HEK293 (cell line): ENCODE results near the gene TNNI3K.

Source experiments
- CTCF ChIA-PET: fragments of 350-600 bp; formaldehyde crosslinking; extraction: SDS; loops from one replicate; lab custom pipeline; 2021; ENCODE audit warnings: antibody characterized with exemption; lab: Yijun Ruan, JAX
- POLR2A ChIA-PET: fragments of 300-600 bp; formaldehyde crosslinking; extraction: SDS; loops from one replicate; lab custom pipeline; 2020; ENCODE audit warnings: antibody characterized with exemption, inconsistent platforms; lab: Yijun Ruan, JAX
- H3K27ac ChIP-seq: fragments of 200-500 bp; sonication (Bioruptor generic); 2 replicates; pipeline ENCODE4 v1.5.1; 2014; ENCODE audit warnings: low read depth, low read length, control low read depth, inconsistent platforms; ENCODE audit errors: extremely low read depth
- H3K36me3 ChIP-seq, 2 experiments: fragments of 200-500 bp in 1 of 2; sonication (Bioruptor generic) in 1 of 2; 1 replicate in 1 of 2; 2 replicates in 1 of 2; pipeline ENCODE4 v1.5.1; 2014 to 2017; ENCODE audit warnings: inconsistent platforms in 2 of 2, low read length in 2 of 2; ENCODE audit not compliant: control insufficient read depth in 2 of 2, insufficient read depth in 1 of 2
- H3K4me1 ChIP-seq: fragments of 200-500 bp; sonication (Bioruptor generic); 2 replicates; pipeline ENCODE4 v1.5.1; 2014; ENCODE audit warnings: mild to moderate bottlenecking, low read length, inconsistent platforms; ENCODE audit not compliant: control insufficient read depth, insufficient read depth
- H3K4me3 ChIP-seq: 2 replicates; pipeline ENCODE4 v1.5.1; 2011; ENCODE audit warnings: low read depth, mild to moderate bottlenecking, control low read depth, low read length, moderate library complexity
- H3K9me3 ChIP-seq: fragments of 200-500 bp; sonication (Bioruptor generic); 2 replicates; pipeline ENCODE4 v1.5.1; 2014; ENCODE audit warnings: low read depth, low read length, inconsistent platforms; ENCODE audit not compliant: control insufficient read depth, insufficient read depth
- BCL11A ChIP-seq: fragments of 450-650 bp; formaldehyde crosslinking; IDR thresholded peaks from 2 replicates; pipeline ENCODE4 v1.5.1; 2016; ENCODE audit warnings: low read depth, missing biosample characterization, missing genetic modification characterization
- GLI4 ChIP-seq: fragments of 450-650 bp; formaldehyde crosslinking; IDR thresholded peaks from 2 replicates; pipeline ENCODE4 v1.5.1; 2016; ENCODE audit warnings: missing biosample characterization, missing genetic modification characterization
- GLIS1 ChIP-seq: fragments of 450-650 bp; formaldehyde crosslinking; IDR thresholded peaks from 2 replicates; pipeline ENCODE4 v1.5.1; 2016; ENCODE audit warnings: missing biosample characterization, missing genetic modification characterization
- HOXC10 ChIP-seq: sonication (generic); formaldehyde crosslinking; IDR thresholded peaks from 2 replicates; pipeline ENCODE4 v1.8.1; 2023; ENCODE audit warnings: mild to moderate bottlenecking, missing genetic modification reagents
- KLF1 ChIP-seq: fragments of 450-650 bp; formaldehyde crosslinking; IDR thresholded peaks from 2 replicates; pipeline ENCODE4 v1.5.1; 2016; ENCODE audit warnings: missing biosample characterization, missing genetic modification characterization
- SALL2 ChIP-seq: fragments of 450-650 bp; formaldehyde crosslinking; IDR thresholded peaks from 2 replicates; pipeline ENCODE4 v1.5.0; 2017; ENCODE audit warnings: missing biosample characterization, mild to moderate bottlenecking, missing genetic modification characterization, borderline replicate concordance
- TCF7L2 ChIP-seq: IDR thresholded peaks from 2 replicates; pipeline ENCODE4 v1.6.1; 2011; ENCODE audit warnings: low read depth, mild to moderate bottlenecking, inconsistent platforms, low read length, moderate library complexity, borderline replicate concordance
- ZBTB1 ChIP-seq: fragments of 450-650 bp; formaldehyde crosslinking; IDR thresholded peaks from 2 replicates; pipeline ENCODE4 v1.5.1; 2016; ENCODE audit warnings: missing biosample characterization, missing genetic modification characterization
- ZBTB48 ChIP-seq: fragments of 450-650 bp; formaldehyde crosslinking; IDR thresholded peaks from 2 replicates; pipeline ENCODE4 v1.5.1; 2016; ENCODE audit warnings: missing biosample characterization, missing genetic modification characterization
- ZBTB7A ChIP-seq: fragments of 450-650 bp; formaldehyde crosslinking; IDR thresholded peaks from 2 replicates; pipeline ENCODE4 v1.5.1; 2016; ENCODE audit warnings: low read depth, missing biosample characterization, missing genetic modification characterization
- ZBTB8A ChIP-seq: fragments of 450-650 bp; formaldehyde crosslinking; IDR thresholded peaks from 2 replicates; pipeline ENCODE4 v1.5.1; 2016; ENCODE audit warnings: missing biosample characterization, missing genetic modification characterization
- ZEB2 ChIP-seq: fragments of 450-650 bp; formaldehyde crosslinking; IDR thresholded peaks from 2 replicates; pipeline ENCODE4 v1.5.1; 2016; ENCODE audit warnings: missing biosample characterization, missing genetic modification characterization
- ZNF202 ChIP-seq: fragments of 450-650 bp; formaldehyde crosslinking; IDR thresholded peaks from 2 replicates; pipeline ENCODE4 v1.5.1; 2016; ENCODE audit warnings: missing biosample characterization, missing genetic modification characterization, borderline replicate concordance
- ZNF214 ChIP-seq: fragments of 450-650 bp; formaldehyde crosslinking; IDR thresholded peaks from 2 replicates; pipeline ENCODE4 v1.5.1; 2017; ENCODE audit warnings: missing biosample characterization, mild to moderate bottlenecking, missing genetic modification characterization, borderline replicate concordance
- ZNF302 ChIP-seq: fragments of 450-650 bp; formaldehyde crosslinking; IDR thresholded peaks from 2 replicates; pipeline ENCODE4 v1.5.1; 2016; ENCODE audit warnings: missing biosample characterization, missing genetic modification characterization, low read depth
- ZNF354C ChIP-seq: fragments of 450-650 bp; formaldehyde crosslinking; IDR thresholded peaks from 2 replicates; pipeline ENCODE4 v1.5.1; 2016; ENCODE audit warnings: missing biosample characterization, missing genetic modification characterization, low read depth, borderline replicate concordance
- ZNF621 ChIP-seq: fragments of 450-650 bp; formaldehyde crosslinking; IDR thresholded peaks from 2 replicates; pipeline ENCODE4 v1.5.1; 2017; ENCODE audit warnings: missing biosample characterization, missing genetic modification characterization
- ZNF623 ChIP-seq: fragments of 450-650 bp; formaldehyde crosslinking; IDR thresholded peaks from 2 replicates; pipeline ENCODE4 v1.5.1; 2016; ENCODE audit warnings: missing biosample characterization, missing genetic modification characterization
- ZNF830 ChIP-seq: fragments of 450-650 bp; IDR thresholded peaks from 2 replicates; pipeline ENCODE4 v1.5.0; 2018; ENCODE audit warnings: missing biosample characterization, missing genetic modification characterization, low read depth, mild to moderate bottlenecking, moderate library complexity
- ZNF843 ChIP-seq: fragments of 450-650 bp; formaldehyde crosslinking; IDR thresholded peaks from 2 replicates; pipeline ENCODE4 v1.5.1; 2016; ENCODE audit warnings: missing biosample characterization, missing genetic modification characterization
- TF ChIP-seq, protein P1 (sequence below): fragments of 450-650 bp; formaldehyde crosslinking; IDR thresholded peaks from 2 replicates; pipeline ENCODE4 v1.5.1; 2016; ENCODE audit warnings: missing biosample characterization, missing genetic modification characterization
- TF ChIP-seq, protein P2 (sequence below): fragments of 450-650 bp; formaldehyde crosslinking; IDR thresholded peaks from 2 replicates; pipeline ENCODE4 v1.5.1; 2016; ENCODE audit warnings: missing biosample characterization, missing genetic modification characterization, low read depth

The TNNI3K gene

DNA sequence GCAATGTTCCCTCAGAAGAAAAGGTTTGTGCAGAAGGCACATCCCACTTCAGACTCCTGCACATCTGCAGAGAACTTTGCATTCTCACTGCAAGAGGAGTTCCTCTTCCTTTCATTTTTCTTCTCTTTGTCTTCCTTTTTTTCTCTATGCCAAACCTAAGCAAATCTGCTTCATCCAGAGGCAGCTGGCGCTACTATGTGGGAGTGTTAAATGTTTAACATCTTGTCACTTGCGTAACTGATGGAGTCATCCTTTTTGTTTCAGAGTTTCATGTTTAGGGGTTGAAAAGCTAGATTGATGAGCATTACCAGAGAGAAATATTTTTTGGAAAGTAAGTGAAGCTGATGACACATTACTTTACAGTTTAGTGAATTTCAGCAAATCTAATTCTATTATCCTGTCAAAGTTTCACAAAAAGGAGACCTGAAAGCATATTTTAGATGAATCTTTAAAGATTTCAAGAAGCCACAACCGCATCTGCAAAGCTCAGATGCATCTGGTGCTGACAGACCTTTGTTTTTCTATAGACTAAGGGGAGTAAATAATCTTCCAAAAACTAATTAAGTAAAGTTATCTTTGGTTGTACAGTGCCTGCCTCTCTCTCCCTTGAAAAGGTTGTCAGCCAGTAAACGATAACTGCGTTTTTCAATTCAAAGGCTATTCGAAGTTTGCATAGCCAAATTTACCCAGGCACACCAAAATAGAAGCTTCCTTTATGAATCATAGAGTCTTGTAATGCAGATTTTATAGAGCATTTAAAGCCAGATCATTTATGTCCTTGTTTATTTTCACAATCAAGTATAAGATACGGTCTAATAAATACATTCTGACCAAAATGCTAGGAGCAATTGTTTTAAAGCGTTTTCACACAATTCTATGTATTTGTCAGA is 278.5 kb downstream of the TNNI3K start:
- CTCF ChIA-PET, result no interaction called here
- H3K9me3 ChIP-seq, result no peaks in the 10 kb centered on the region
- H3K36me3 ChIP-seq, result no peaks in the 10 kb centered on the region
- H3K4me1 ChIP-seq, result no peaks in the 10 kb centered on the region
- H3K27ac ChIP-seq, result no peak overlapping the region
- no peak overlapping the region for H3K4me3 ChIP-seq
- TF ChIP-seq KLF1 (tag by site-specific recombination) (no peak), GLIS1 (tag by site-specific recombination) (no peak), ZNF621 (no peak), ZEB2 (tag by site-specific recombination) (no peak), ZNF354C (tag by site-specific recombination) (no peak), ZBTB48 (tag by site-specific recombination) (no peak), BCL11A (tag by site-specific recombination) (no peak), ZNF830 (no peak)
- TF ChIP-seq, protein P1, sequence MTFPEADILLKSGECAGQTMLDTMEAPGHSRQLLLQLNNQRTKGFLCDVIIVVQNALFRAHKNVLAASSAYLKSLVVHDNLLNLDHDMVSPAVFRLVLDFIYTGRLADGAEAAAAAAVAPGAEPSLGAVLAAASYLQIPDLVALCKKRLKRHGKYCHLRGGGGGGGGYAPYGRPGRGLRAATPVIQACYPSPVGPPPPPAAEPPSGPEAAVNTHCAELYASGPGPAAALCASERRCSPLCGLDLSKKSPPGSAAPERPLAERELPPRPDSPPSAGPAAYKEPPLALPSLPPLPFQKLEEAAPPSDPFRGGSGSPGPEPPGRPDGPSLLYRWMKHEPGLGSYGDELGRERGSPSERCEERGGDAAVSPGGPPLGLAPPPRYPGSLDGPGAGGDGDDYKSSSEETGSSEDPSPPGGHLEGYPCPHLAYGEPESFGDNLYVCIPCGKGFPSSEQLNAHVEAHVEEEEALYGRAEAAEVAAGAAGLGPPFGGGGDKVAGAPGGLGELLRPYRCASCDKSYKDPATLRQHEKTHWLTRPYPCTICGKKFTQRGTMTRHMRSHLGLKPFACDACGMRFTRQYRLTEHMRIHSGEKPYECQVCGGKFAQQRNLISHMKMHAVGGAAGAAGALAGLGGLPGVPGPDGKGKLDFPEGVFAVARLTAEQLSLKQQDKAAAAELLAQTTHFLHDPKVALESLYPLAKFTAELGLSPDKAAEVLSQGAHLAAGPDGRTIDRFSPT, result no peak
- TF ChIP-seq, all 188 proteins: peak for 0
- POLR2A ChIA-PET, result no interaction called here

DNA sequence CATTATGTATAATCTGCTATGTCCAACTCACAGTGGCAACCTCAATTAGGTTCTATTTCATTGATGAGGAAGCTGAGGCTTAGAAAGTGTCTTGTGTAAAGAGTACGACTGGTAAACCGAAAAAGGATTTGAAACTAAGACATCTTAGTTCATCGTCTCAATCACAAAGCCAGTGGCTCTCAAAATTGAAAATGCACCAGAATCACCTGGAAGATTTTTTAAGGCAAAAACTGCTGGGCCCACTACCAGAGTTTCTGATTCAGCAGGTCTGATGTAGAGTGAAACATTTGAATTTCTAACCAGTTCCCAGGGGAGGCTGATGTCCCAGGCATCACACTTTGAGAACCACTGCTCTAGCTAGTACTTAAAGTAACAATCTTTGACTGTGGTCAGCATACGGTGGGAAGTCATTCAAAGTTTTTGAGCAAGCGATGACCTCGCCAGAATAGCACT is 282.4 kb downstream of the TNNI3K start:
- CTCF ChIA-PET, result interaction anchor here (0.8 kb wide), 1 partner anchor 9 kb away, joined by 4 read pairs; no protein-coding TSS in a partner anchor
- H3K36me3 ChIP-seq, result no peaks in the 10 kb centered on the region
- H3K9me3 ChIP-seq, result no peaks in the 10 kb centered on the region
- no peak overlapping the region for H3K4me3 ChIP-seq
- H3K27ac ChIP-seq, result no peak overlapping the region
- POLR2A ChIA-PET, result no interaction called here
- H3K4me1 ChIP-seq, result no peaks in the 10 kb centered on the region
- no peak for TF ChIP-seq ZNF302 (tag by site-specific recombination)
- TF ChIP-seq, protein P2, sequence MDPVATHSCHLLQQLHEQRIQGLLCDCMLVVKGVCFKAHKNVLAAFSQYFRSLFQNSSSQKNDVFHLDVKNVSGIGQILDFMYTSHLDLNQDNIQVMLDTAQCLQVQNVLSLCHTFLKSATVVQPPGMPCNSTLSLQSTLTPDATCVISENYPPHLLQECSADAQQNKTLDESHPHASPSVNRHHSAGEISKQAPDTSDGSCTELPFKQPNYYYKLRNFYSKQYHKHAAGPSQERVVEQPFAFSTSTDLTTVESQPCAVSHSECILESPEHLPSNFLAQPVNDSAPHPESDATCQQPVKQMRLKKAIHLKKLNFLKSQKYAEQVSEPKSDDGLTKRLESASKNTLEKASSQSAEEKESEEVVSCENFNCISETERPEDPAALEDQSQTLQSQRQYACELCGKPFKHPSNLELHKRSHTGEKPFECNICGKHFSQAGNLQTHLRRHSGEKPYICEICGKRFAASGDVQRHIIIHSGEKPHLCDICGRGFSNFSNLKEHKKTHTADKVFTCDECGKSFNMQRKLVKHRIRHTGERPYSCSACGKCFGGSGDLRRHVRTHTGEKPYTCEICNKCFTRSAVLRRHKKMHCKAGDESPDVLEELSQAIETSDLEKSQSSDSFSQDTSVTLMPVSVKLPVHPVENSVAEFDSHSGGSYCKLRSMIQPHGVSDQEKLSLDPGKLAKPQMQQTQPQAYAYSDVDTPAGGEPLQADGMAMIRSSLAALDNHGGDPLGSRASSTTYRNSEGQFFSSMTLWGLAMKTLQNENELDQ (tag by site-specific recombination), result no peak
- TF ChIP-seq ZBTB8A (tag by site-specific recombination), result no peak
- no peak for TF ChIP-seq ZNF623 (tag by site-specific recombination)
- TF ChIP-seq GLI4 (tag by site-specific recombination), result no peak
- TF ChIP-seq ZNF202 (tag by site-specific recombination), result no peak
- no peak for TF ChIP-seq TCF7L2
- no peak for TF ChIP-seq ZBTB1
- TF ChIP-seq ZNF214 (tag by site-specific recombination), result no peak
- no peak for TF ChIP-seq SALL2 (tag by site-specific recombination)
- no peak for TF ChIP-seq HOXC10 (CRISPR knock-in tag)
- TF ChIP-seq ZNF843 (tag by site-specific recombination), result no peak
- TF ChIP-seq ZBTB7A (tag by site-specific recombination), result no peak
